CD14-positive monocyte (primary cell): ENCODE measurements around the gene RGS11. TPM values are rescaled to one million over a fixed set of nuclear protein-coding genes. Genes with fewer than 3 reads are reported as not detected.

ENCODE experiments used
- DNase-seq, 3 donors: peaks; one replicate each; pipeline ENCODE4 v3.0.0-alpha.2; 2011 to 2022
- H2AFZ ChIP-seq: 2 replicates; pipeline ENCODE4 v1.6.0; 2012; ENCODE audit warnings: mild to moderate bottlenecking, low read depth, low read length, inconsistent platforms; ENCODE audit not compliant: insufficient read depth, poor library complexity, severe bottlenecking
- H3K27ac ChIP-seq, 2 donors: 1 replicate in 1 of 2; 2 replicates in 1 of 2; pipeline ENCODE4 v1.5.1; 2012 to 2013; ENCODE audit warnings: low read length in 2 of 2, control low read depth in 1 of 2, inconsistent platforms in 1 of 2, low read depth in 1 of 2, mild to moderate bottlenecking in 1 of 2
- H3K27me3 ChIP-seq, 2 donors: one replicate each; pipeline versions ENCODE4 v1.6.0 to v1.6.1; 2011 to 2013; ENCODE audit warnings: low read length in 2 of 2; ENCODE audit not compliant: control insufficient read depth in 2 of 2, insufficient read depth in 2 of 2
- H3K36me3 ChIP-seq, 2 donors: replicated peaks in 1 of 2; 1 replicate in 1 of 2; 2 replicates in 1 of 2; pipeline versions ENCODE4 v1.5.1 to v1.6.1; 2012 to 2013; ENCODE audit warnings: low read length in 2 of 2, control low read depth in 1 of 2, inconsistent platforms in 1 of 2, mild to moderate bottlenecking in 1 of 2; ENCODE audit not compliant: insufficient read depth in 2 of 2, control insufficient read depth in 1 of 2
- H3K4me1 ChIP-seq, 2 donors: 1 replicate in 1 of 2; 2 replicates in 1 of 2; pipeline versions ENCODE4 v1.5.1 to v1.6.1; 2012 to 2013; ENCODE audit warnings: low read length in 2 of 2, control low read depth in 1 of 2, inconsistent platforms in 1 of 2, mild to moderate bottlenecking in 1 of 2, moderate library complexity in 1 of 2; ENCODE audit not compliant: insufficient read depth in 2 of 2, control insufficient read depth in 1 of 2
- H3K4me2 ChIP-seq: replicated peaks from 2 replicates; pipeline ENCODE3; 2012; ENCODE audit warnings: low read length, moderate library complexity, mild to moderate bottlenecking; ENCODE audit not compliant: poor library complexity, severe bottlenecking; ENCODE audit errors: extremely low read depth
- H3K4me3 ChIP-seq, 3 experiments: fragments of 200-600 bp in 1 of 3; sonication (generic) in 1 of 3; replicated peaks in 1 of 3; 1 replicate in 2 of 3; 2 replicates in 1 of 3; pipeline ENCODE4 v1.5.1; 2011 to 2013; ENCODE audit warnings: low read length in 3 of 3, mild to moderate bottlenecking in 3 of 3, control low read depth in 2 of 3, low read depth in 2 of 3, inconsistent platforms in 1 of 3, moderate library complexity in 1 of 3
- H3K79me2 ChIP-seq: 2 replicates; pipeline ENCODE4 v1.6.0; 2012; ENCODE audit warnings: mild to moderate bottlenecking, control low read depth, inconsistent platforms, low read length, moderate library complexity; ENCODE audit not compliant: insufficient read depth
- H3K9ac ChIP-seq: 2 replicates; pipeline ENCODE4 v1.6.0; 2017; ENCODE audit warnings: low read length, mild to moderate bottlenecking; ENCODE audit not compliant: insufficient read depth, poor library complexity, severe bottlenecking
- H3K9me3 ChIP-seq, 2 donors: replicated peaks in 1 of 2; 1 replicate in 1 of 2; 2 replicates in 1 of 2; pipeline versions ENCODE4 v1.5.1 to v1.6.1; 2012 to 2013; ENCODE audit warnings: low read length in 2 of 2, control low read depth in 1 of 2; ENCODE audit not compliant: control insufficient read depth in 1 of 2, insufficient read depth in 1 of 2
- H4K20me1 ChIP-seq: 2 replicates; pipeline ENCODE4 v1.6.0; 2012; ENCODE audit warnings: mild to moderate bottlenecking, low read length, control low read depth, moderate library complexity; ENCODE audit not compliant: insufficient read depth
- H3K27ac Mint-ChIP-seq, 7 donors: one replicate each; pipeline ENCODE4 v1.8.0; 2020; ENCODE audit warnings: mild to moderate bottlenecking in 7 of 7, mixed read lengths in 7 of 7, moderate library complexity in 6 of 7, inconsistent platforms in 2 of 7
- H3K27me3 Mint-ChIP-seq, 3 donors: one replicate each; pipeline ENCODE4 v1.8.0; 2021 to 2022; ENCODE audit warnings: low read depth in 3 of 3, mild to moderate bottlenecking in 3 of 3, mixed read lengths in 3 of 3, moderate library complexity in 3 of 3, inconsistent platforms in 1 of 3
- H3K36me3 Mint-ChIP-seq, 2 donors: one replicate each; pipeline ENCODE4 v1.8.0; 2020; ENCODE audit warnings: mixed read lengths in 2 of 2, inconsistent platforms in 1 of 2, mild to moderate bottlenecking in 1 of 2
- H3K4me1 Mint-ChIP-seq: one replicate; pipeline ENCODE4 v1.8.0; 2020; ENCODE audit warnings: mild to moderate bottlenecking, mixed read lengths
- H3K4me3 Mint-ChIP-seq, 2 donors: one replicate each; pipeline ENCODE4 v1.8.0; 2020; ENCODE audit warnings: mild to moderate bottlenecking in 2 of 2, mixed read lengths in 2 of 2, moderate library complexity in 1 of 2
- H3K9me3 Mint-ChIP-seq, 7 donors: one replicate each; pipeline ENCODE4 v1.8.0; 2020 to 2022; ENCODE audit warnings: mixed read lengths in 7 of 7, mild to moderate bottlenecking in 6 of 7, moderate library complexity in 6 of 7, inconsistent platforms in 2 of 7
- WGBS: methylation state at CpG from one replicate; pipeline ENCODE4 v1.1.5; 2013; ENCODE audit warnings: missing lambda C conversion rate; ENCODE audit not compliant: insufficient coverage; 5-methylcytosine and 5-hydroxymethylcytosine counted together
- intact Hi-C, 2 donors: fragments of 100-400 bp; cut with micrococcal nuclease; formaldehyde crosslinking; loops; one replicate each; pipeline versions ENCODE4 v1.15.0 to v1.15.1; 2023
- polyA plus RNA-seq, 3 donors: library from polyadenylated mRNA; depleted of rRNA in 1 of 3; unstranded in 2 of 3; stranded (reverse) in 1 of 3; fragments of 300-500 nt in 2 of 3; fragments of >200 nt in 1 of 3; fragmentation: Illumina TruSeq in 2 of 3; gene quantifications; 1 replicate in 2 of 3; 2 replicates in 1 of 3; pipeline ENCODE4 v1.2.3, GENCODE V29; 2012 to 2021
- TF ChIP-seq, protein P1 (sequence below): fragments of 200-600 bp; IDR thresholded peaks from one replicate; pipeline ENCODE4 v1.8.0; 2022; ENCODE audit warnings: antibody characterized with exemption, mild to moderate bottlenecking

Gene RGS11
- polyA plus RNA-seq, 3 donors, result 0.07 TPM; not detected in 2

- intact Hi-C loops, result no loop called here
- no peak overlapping the region for H3K4me2 ChIP-seq
- no peaks in the 10 kb centered on the region for H4K20me1 ChIP-seq
- H3K27ac Mint-ChIP-seq, result peak overlapping the region in 1 of 7 donors; percentile 77
- no peaks in the 10 kb centered on the region for H3K4me1 ChIP-seq
- H3K4me3 ChIP-seq, result no peak overlapping the region
- 92% methylated on average over 14 of the region's 14 CpGs for WGBS
- no peak overlapping the region for H3K4me3 Mint-ChIP-seq
- DNase-seq, result peak in 1 of 3 donors; percentile 3
- H3K27me3 Mint-ChIP-seq, result peaks cover 0 to 1% (median 0%) of the 10 kb centered on the region in 3 donors
- H3K27me3 ChIP-seq, result no peaks in the 10 kb centered on the region
- peaks cover 38 to 45% of the 10 kb centered on the region in 2 donors for H3K36me3 ChIP-seq
- H3K27ac ChIP-seq, result no peak overlapping the region
- peaks cover 0 to 2% (median 0%) of the 10 kb centered on the region in 7 donors for H3K9me3 Mint-ChIP-seq
- no peaks in the 10 kb centered on the region for H3K9me3 ChIP-seq
- no peaks in the 10 kb centered on the region for H3K79me2 ChIP-seq
- TF ChIP-seq, protein P1, sequence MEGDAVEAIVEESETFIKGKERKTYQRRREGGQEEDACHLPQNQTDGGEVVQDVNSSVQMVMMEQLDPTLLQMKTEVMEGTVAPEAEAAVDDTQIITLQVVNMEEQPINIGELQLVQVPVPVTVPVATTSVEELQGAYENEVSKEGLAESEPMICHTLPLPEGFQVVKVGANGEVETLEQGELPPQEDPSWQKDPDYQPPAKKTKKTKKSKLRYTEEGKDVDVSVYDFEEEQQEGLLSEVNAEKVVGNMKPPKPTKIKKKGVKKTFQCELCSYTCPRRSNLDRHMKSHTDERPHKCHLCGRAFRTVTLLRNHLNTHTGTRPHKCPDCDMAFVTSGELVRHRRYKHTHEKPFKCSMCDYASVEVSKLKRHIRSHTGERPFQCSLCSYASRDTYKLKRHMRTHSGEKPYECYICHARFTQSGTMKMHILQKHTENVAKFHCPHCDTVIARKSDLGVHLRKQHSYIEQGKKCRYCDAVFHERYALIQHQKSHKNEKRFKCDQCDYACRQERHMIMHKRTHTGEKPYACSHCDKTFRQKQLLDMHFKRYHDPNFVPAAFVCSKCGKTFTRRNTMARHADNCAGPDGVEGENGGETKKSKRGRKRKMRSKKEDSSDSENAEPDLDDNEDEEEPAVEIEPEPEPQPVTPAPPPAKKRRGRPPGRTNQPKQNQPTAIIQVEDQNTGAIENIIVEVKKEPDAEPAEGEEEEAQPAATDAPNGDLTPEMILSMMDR, result no peak
- no peaks in the 10 kb centered on the region for H3K4me1 Mint-ChIP-seq
- H3K9ac ChIP-seq, result no peak overlapping the region
- H2AFZ ChIP-seq, result no peak overlapping the region
- H3K36me3 Mint-ChIP-seq, result peaks cover 36 to 48% of the 10 kb centered on the region in 2 donors
Observed at GRCh38 chr16:265002-265529, 10.7 kb downstream of the RGS11 start.

DNA sequence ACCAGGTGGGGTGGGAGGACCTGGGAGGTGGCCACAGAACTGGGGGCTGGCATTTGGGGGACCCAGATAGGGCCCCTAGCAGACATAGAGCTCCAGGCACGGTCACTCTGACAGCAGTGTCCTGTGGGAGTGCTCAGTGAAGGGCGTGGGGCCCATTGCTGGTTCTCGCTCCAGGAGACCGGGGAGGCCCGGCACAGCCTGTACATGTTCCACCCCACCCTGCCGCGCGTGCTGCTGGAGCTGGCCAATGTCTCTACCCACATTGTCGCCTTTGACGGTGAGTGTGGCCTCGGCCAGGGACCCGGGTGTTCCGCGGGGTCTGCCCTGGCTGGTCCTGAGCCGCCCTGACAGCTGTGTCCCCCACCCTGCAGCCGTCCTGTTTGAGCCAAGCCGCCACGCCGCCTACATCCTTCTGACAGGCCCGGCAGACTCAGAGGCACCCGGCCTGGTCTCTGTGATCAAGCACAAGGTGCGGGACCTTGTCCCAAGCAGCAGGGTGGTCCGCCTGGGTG, 11.2 kb downstream of the RGS11 start:
- Histone ChIP-seq H3K4me3 (no peak overlapping the region), H3K27me3 (no peaks in the 10 kb centered on the region), H3K79me2 (no peaks in the 10 kb centered on the region), H4K20me1 (no peaks in the 10 kb centered on the region), H3K9me3 (no peaks in the 10 kb centered on the region), H3K4me1 (no peaks in the 10 kb centered on the region), H3K27ac (no peak overlapping the region), H3K4me2 (no peak overlapping the region), H3K9ac (no peak overlapping the region), H2AFZ (no peak overlapping the region), H3K36me3 (peaks cover 44 to 51% of the 10 kb centered on the region in 2 donors)
- WGBS, result 97% methylated on average over 23 of the region's 23 CpGs
- Mint-ChIP-seq H3K9me3 (peaks cover 0 to 2% (median 0%) of the 10 kb centered on the region in 7 donors), H3K4me3 (no peak overlapping the region), H3K27me3 (peaks cover 0 to 1% (median 0%) of the 10 kb centered on the region in 3 donors), H3K27ac (peak overlapping the region in 1 of 7 donors; percentile 57), H3K36me3 (peaks cover 39 to 54% of the 10 kb centered on the region in 2 donors), H3K4me1 (no peaks in the 10 kb centered on the region)
- DNase-seq, result peak in 1 of 3 donors; percentile 1
- TF ChIP-seq, protein P1, result no peak
- intact Hi-C loops, result no loop called here
